H54 (cell line): ENCODE measurements around the gene OTOGL.
"Not testable (repeated sequence)": the region's sequence is repeated elsewhere in the genome, so short reads cannot be mapped to it uniquely, and the experiment has no call there.

Source experiments
- DNase-seq: peaks from one replicate; pipeline ENCODE4 v3.0.0; 2011; ENCODE audit warnings: low spot score, mixed read lengths; ENCODE audit not compliant: insufficient read length
- FAIRE-seq: peaks from 3 replicates; lab custom pipeline; 2011; peaks lifted over from hg19 to GRCh38; lab: Jason Lieb, UNC
- POLR2A ChIP-seq: IDR thresholded peaks from 2 replicates; pipeline ENCODE4 v1.6.1; 2011; ENCODE audit warnings: low read depth, mild to moderate bottlenecking, low read length

The OTOGL gene

GRCh38 chr12:80277732-80278131, 178.4 kb downstream of the OTOGL start:
- DNase-seq (no peak), FAIRE-seq (no peak)
- TF ChIP-seq POLR2A = no peak

- DNase-seq = no peak
- no peak for TF ChIP-seq POLR2A
- no peak for FAIRE-seq
Observed at GRCh38 chr12:80282226-80282625, 182.9 kb downstream of the OTOGL start.

GRCh38 chr12:80282761-80283160, 183.4 kb downstream of the OTOGL start:
- TF ChIP-seq POLR2A = no peak

GRCh38 chr12:80291108-80291754, 191.9 kb downstream of the OTOGL start:
- DNase-seq (no peak), FAIRE-seq (no peak)
- TF ChIP-seq POLR2A = no peak

More at GRCh38 chr12:80282761-80283160, 183.4 kb downstream of the OTOGL start:
- DNase-seq = no peak
- FAIRE-seq = no peak

GRCh38 chr12:80293347-80293746, 194.0 kb downstream of the OTOGL start:
- DNase-seq (no peak), FAIRE-seq (no peak)
- TF ChIP-seq POLR2A = no peak

- FAIRE-seq (no peak), DNase-seq (no peak)
- TF ChIP-seq POLR2A = no peak
Observed at GRCh38 chr12:80293759-80294158, 194.4 kb downstream of the OTOGL start.

- FAIRE-seq = no peak
- TF ChIP-seq POLR2A = no peak
- DNase-seq = no peak
Observed at GRCh38 chr12:80299219-80299618, 199.9 kb downstream of the OTOGL start.

- no peak for TF ChIP-seq POLR2A
- no peak for FAIRE-seq
Observed at GRCh38 chr12:80299976-80300375, 200.6 kb downstream of the OTOGL start.

GRCh38 chr12:80307436-80307835, 208.1 kb downstream of the OTOGL start:
- FAIRE-seq, DNase-seq: not testable (repeated sequence)

More at GRCh38 chr12:80299976-80300375, 200.6 kb downstream of the OTOGL start:
- no peak for DNase-seq

- no peak for DNase-seq
- FAIRE-seq = no peak
- no peak for TF ChIP-seq POLR2A
Observed at GRCh38 chr12:80313209-80313608, 213.9 kb downstream of the OTOGL start.

- TF ChIP-seq POLR2A = no peak
- DNase-seq (no peak), FAIRE-seq (no peak)
Observed at GRCh38 chr12:80314741-80315140, 215.4 kb downstream of the OTOGL start.

GRCh38 chr12:80316222-80316621, 216.9 kb downstream of the OTOGL start:
- TF ChIP-seq POLR2A = no peak
- peak; percentile 41 for FAIRE-seq
- no peak for DNase-seq

GRCh38 chr12:80317307-80317706, 218.0 kb downstream of the OTOGL start:
- no peak for TF ChIP-seq POLR2A
- DNase-seq = no peak
- no peak for FAIRE-seq

GRCh38 chr12:80317899-80318298, 218.6 kb downstream of the OTOGL start:
- FAIRE-seq (no peak), DNase-seq (no peak)
- no peak for TF ChIP-seq POLR2A

GRCh38 chr12:80320121-80320678, 220.9 kb downstream of the OTOGL start:
- DNase-seq (no peak), FAIRE-seq (no peak)
- no peak for TF ChIP-seq POLR2A
